Activated T-cell treated with anti-CD3 and anti-CD28 coated beads, Interleukin-2, amount 50 U/mL, for 72 hours (primary cell): ENCODE measurements around the gene OSBPL2. TPM values are rescaled to one million over a fixed set of nuclear protein-coding genes. Genes with fewer than 3 reads are reported as not detected.

Experiments
- ATAC-seq, 2 donors: fragments of 150-1000 bp; cut with Tn5 transposase; replicated peaks in 1 of 2; 2 replicates each; pipeline ENCODE4 v1.10.0; 2021; ENCODE audit warnings: moderate library complexity in 2 of 2, mild to moderate bottlenecking in 1 of 2
- DNase-seq, 2 donors: peaks; one replicate each; pipeline ENCODE4 v3.0.0; 2021 to 2022; ENCODE audit warnings: mixed read lengths in 1 of 2
- H3K27ac Mint-ChIP-seq: one replicate; pipeline ENCODE4 v1.8.0; 2022; ENCODE audit warnings: mild to moderate bottlenecking, moderate library complexity, mixed read lengths
- H3K27me3 Mint-ChIP-seq: one replicate; pipeline ENCODE4 v1.8.0; 2022; ENCODE audit warnings: low read depth, mixed read lengths
- H3K36me3 Mint-ChIP-seq, 2 donors: one replicate each; pipeline ENCODE4 v1.8.0; 2022; ENCODE audit warnings: mixed read lengths in 2 of 2, mild to moderate bottlenecking in 1 of 2; ENCODE audit not compliant: insufficient read depth in 2 of 2
- H3K4me1 Mint-ChIP-seq: one replicate; pipeline ENCODE4 v1.8.0; 2022; ENCODE audit warnings: low read depth, mixed read lengths
- H3K4me3 Mint-ChIP-seq, 2 donors: one replicate each; pipeline ENCODE4 v1.8.0; 2022; ENCODE audit warnings: mild to moderate bottlenecking in 2 of 2, mixed read lengths in 2 of 2, moderate library complexity in 2 of 2
- H3K9me3 Mint-ChIP-seq, 2 donors: one replicate each; pipeline ENCODE4 v1.8.0; 2022; ENCODE audit warnings: mixed read lengths in 2 of 2
- total RNA-seq, 2 donors: library from RNA; stranded (reverse); gene quantifications; one replicate each; pipeline ENCODE4 v1.2.3, GENCODE V29; 2022

Gene OSBPL2
- total RNA-seq, 2 donors from 2014 or later: 40.6 to 44.2 TPM

DNA sequence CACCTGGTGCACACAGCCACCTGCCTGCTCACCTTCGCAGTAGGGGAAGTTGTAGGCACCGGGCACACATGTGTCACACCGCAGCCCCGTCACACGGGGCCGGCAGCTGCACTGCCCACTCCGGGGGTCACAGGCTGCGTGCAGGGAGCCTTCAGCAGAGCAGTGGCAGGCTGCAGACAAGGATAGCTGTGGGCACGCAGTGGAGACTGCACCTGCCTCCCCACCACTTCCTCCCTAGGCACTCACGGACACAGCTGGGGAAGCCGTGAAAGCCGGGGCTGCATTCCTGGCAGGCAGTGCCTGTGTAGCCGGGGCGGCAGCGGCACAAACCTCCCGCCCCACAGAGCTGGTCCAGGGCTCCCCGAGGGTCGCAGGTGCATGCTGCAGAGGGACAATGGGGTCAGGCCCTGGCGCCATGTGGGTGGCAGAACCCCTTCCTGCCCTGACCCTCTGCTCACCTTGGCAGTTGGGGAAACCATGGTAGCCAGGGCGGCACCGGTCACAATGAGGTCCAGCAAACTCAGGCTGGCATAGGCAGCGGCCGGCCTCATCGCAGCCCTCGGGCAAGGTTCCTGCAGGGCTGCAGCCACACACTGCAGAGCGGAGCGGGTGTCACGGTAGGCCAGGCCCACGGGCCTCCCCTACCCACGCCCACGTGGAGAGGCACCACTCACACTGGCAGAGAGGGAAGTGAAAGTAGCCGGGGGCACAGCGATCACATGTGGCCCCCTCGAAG is 99.4 kb downstream of the OSBPL2 start:
- ATAC-seq (no peak), DNase-seq (no peak)
- no peaks in the 10 kb centered on the region for H3K9me3 Mint-ChIP-seq
- peaks cover 1 to 2% of the 10 kb centered on the region in 2 donors for H3K36me3 Mint-ChIP-seq
- H3K4me1 Mint-ChIP-seq: no peaks in the 10 kb centered on the region
- no peak overlapping the region for H3K27ac Mint-ChIP-seq
- H3K27me3 Mint-ChIP-seq: peaks cover 8% of the 10 kb centered on the region
- no peak overlapping the region for H3K4me3 Mint-ChIP-seq

DNA sequence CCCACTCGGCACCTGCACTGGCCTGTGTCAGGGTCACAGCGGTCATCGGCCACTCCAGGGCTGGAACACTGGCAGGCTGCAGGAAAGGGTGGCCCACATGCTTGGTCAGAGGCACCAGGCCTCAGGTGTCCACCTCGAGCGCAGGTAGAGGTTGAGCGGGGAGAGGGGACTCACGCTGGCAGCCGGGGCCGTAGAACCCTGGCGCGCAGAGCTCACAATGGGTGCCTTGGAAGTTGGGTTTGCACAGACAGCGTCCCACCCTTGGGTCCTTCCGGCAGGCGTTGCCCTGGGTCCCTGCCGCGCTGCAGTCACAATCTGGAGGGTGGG is 99.9 kb downstream of the OSBPL2 start:
- no peak overlapping the region for H3K4me3 Mint-ChIP-seq
- H3K27me3 Mint-ChIP-seq: peaks cover 8% of the 10 kb centered on the region
- H3K36me3 Mint-ChIP-seq: peaks cover 1 to 2% of the 10 kb centered on the region in 2 donors
- ATAC-seq (no peak), DNase-seq (no peak)
- H3K27ac Mint-ChIP-seq: no peak overlapping the region
- no peaks in the 10 kb centered on the region for H3K4me1 Mint-ChIP-seq
- no peaks in the 10 kb centered on the region for H3K9me3 Mint-ChIP-seq

DNA sequence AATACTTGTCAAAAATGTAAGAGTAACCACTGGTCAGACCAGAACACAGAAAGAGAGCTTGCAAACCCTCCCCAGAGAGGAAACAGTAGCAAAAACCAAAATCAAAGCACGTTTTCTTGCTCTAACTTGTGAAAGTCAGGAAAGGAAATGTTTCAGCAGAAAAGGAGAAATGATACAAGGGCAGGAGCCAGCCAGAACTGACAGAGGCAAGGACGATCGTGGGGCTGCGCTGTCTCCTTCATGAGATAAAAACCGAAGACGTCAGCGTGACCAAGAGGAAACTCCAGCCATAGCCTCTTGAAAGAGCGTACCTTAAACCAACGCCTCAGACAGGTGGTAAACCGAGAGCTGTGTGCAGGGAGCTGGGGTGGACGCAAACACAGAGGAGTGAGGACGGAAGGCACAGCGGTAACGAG is 101.3 kb downstream of the OSBPL2 start:
- no peak overlapping the region for H3K4me3 Mint-ChIP-seq
- H3K36me3 Mint-ChIP-seq: peaks cover 1 to 2% of the 10 kb centered on the region in 2 donors
- H3K27me3 Mint-ChIP-seq: peaks cover 8% of the 10 kb centered on the region
- no peaks in the 10 kb centered on the region for H3K9me3 Mint-ChIP-seq
- no peak overlapping the region for H3K27ac Mint-ChIP-seq
- no peak for DNase-seq
- H3K4me1 Mint-ChIP-seq: no peaks in the 10 kb centered on the region
- ATAC-seq: no peak

DNA sequence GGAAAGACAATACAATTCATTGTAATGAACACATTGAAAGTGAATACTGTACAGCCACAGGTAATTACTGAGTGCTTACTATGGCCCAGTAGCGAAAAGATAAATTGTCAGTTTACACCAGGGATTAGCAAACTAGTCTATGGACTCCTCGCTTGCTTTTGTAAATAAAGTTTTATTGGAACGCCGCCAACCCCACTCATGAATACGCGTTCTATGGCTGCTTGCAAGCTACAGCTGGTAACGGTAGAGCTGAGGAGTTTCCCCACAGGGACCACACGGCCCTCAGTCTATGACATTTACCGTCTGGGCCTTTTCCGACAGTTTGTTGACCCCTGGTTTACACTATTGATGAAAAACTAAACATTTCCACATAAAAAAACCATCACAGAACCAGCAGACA is 104.6 kb downstream of the OSBPL2 start:
- Mint-ChIP-seq H3K27me3 (peaks cover 8% of the 10 kb centered on the region), H3K4me3 (no peak overlapping the region), H3K9me3 (no peaks in the 10 kb centered on the region), H3K27ac (no peak overlapping the region), H3K4me1 (no peaks in the 10 kb centered on the region), H3K36me3 (peaks cover 1 to 2% of the 10 kb centered on the region in 2 donors)
- DNase-seq (no peak), ATAC-seq (no peak)

DNA sequence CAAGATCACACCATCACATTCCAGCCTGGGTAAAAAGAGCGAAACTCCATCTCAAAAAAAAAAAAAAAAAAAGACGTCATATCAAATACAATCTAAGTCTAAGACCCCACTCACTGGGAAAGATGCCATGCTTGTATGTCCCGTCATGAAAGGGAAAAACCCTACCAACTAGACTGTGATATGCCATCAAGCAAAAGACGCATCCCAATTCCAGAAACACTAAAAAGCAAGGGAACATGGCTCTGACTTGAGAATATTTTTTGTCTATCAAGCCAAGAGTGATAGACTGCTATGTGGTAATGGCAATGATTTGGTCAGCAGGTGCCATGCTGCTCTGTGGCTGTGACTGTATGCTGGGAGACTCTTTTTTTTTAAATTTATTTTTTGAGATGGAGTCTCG is 105.8 kb downstream of the OSBPL2 start:
- no peak overlapping the region for H3K27ac Mint-ChIP-seq
- H3K9me3 Mint-ChIP-seq: peaks cover 3 to 4% of the 10 kb centered on the region in 2 donors
- H3K36me3 Mint-ChIP-seq: peaks cover 4 to 5% of the 10 kb centered on the region in 2 donors
- no peak overlapping the region for H3K4me3 Mint-ChIP-seq
- ATAC-seq (no peak), DNase-seq (no peak)
- H3K27me3 Mint-ChIP-seq: peaks cover 8% of the 10 kb centered on the region
- no peaks in the 10 kb centered on the region for H3K4me1 Mint-ChIP-seq

DNA sequence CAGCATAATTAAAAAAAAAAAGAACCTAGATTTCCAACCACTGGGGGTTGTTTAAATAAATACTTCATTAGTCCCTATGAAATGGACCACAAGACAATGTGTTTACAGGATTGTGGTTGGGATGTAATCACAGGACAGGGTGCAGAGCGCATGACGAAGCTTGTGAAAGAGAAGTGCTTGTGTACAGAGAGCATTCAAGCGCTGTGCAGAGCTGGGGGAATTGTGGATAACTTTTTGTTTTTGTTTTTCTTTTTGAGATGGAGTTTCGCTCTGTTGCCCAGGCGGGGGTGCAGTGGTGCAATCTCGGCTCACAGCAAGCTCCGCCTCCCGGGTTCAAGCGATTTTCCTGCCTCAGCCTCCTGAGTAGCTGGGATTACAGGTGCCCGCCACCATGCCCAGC is 106.5 kb downstream of the OSBPL2 start:
- H3K4me1 Mint-ChIP-seq: no peaks in the 10 kb centered on the region
- ATAC-seq (no peak), DNase-seq (no peak)
- no peak overlapping the region for H3K4me3 Mint-ChIP-seq
- H3K9me3 Mint-ChIP-seq: peaks cover 4 to 7% of the 10 kb centered on the region in 2 donors
- peaks cover 5 to 6% of the 10 kb centered on the region in 2 donors for H3K36me3 Mint-ChIP-seq
- peaks cover 3% of the 10 kb centered on the region for H3K27me3 Mint-ChIP-seq
- no peak overlapping the region for H3K27ac Mint-ChIP-seq

Other genes starting within 250 kb of the OSBPL2 start
- gene TAF4, start 172.6 kb upstream of the OSBPL2 start, total RNA-seq: 10 to 100 TPM; 15.7 to 21.5 TPM
- 10 to 100 TPM; 37.2 to 45.3 TPM for gene LSM14B, start 116.0 kb upstream of the OSBPL2 start, total RNA-seq
- gene PSMA7, start 95.1 kb upstream of the OSBPL2 start, total RNA-seq: 100 to 1,000 TPM; 220 to 234 TPM
- 10 to 100 TPM; 16.1 to 19.8 TPM for gene SS18L1, start 94.8 kb upstream of the OSBPL2 start, total RNA-seq
- gene MTG2, start 55.5 kb upstream of the OSBPL2 start, total RNA-seq: 10 to 100 TPM; 28.3 to 48.2 TPM
- gene HRH3, start 18.2 kb upstream of the OSBPL2 start, total RNA-seq: not detected
- gene ADRM1, start 64.5 kb downstream of the OSBPL2 start, total RNA-seq: 100 to 1,000 TPM in 1 of 2 donors, 10 to 100 TPM in 1; 95.4 to 114 TPM
- under 1 TPM; 0.86 to 0.99 TPM for gene LAMA5, start 128.8 kb downstream of the OSBPL2 start, total RNA-seq
- gene RPS21, start 148.6 kb downstream of the OSBPL2 start, total RNA-seq: 1,000 to 10,000 TPM; 2,573 to 2,599 TPM
- 1 to 10 TPM; 7.1 to 8.3 TPM for gene CABLES2, start 168.8 kb downstream of the OSBPL2 start, total RNA-seq
- gene RBBP8NL, start 189.0 kb downstream of the OSBPL2 start, total RNA-seq: not detected
- not detected for gene GATA5, start 237.5 kb downstream of the OSBPL2 start, total RNA-seq